GM12878 (cell line): ENCODE data around the gene FEV. TPM values are rescaled to one million over a fixed set of nuclear protein-coding genes. Genes with fewer than 3 reads are reported as not detected.

Experiments
- ATAC-seq: fragments of 200-7000 bp; cut with Tn5 transposase; 3 replicates; pipeline ENCODE4 v1.9.1; 2020; ENCODE audit warnings: mild to moderate bottlenecking, moderate library complexity
- BruUV-seq: library from RNA; stranded (reverse); fragments of 400-500 nt; replicated peaks from 2 replicates; lab custom pipeline; 2021; lab: Mats Ljungman, UMichigan
- CTCF ChIA-PET: fragments of 300-600 bp; sonication (Branson Sonifier 250); formaldehyde crosslinking; extraction: SDS; loops from one replicate; lab custom pipeline; 2021; ENCODE audit warnings: inconsistent platforms; lab: Yijun Ruan, JAX
- POLR2A ChIA-PET: fragments of 350-600 bp; formaldehyde crosslinking; extraction: SDS; loops from one replicate; lab custom pipeline; 2021; ENCODE audit warnings: inconsistent platforms; lab: Charles Lee
- RAD21 ChIA-PET: fragments of 300-600 bp; sonication (Branson Sonifier 250); formaldehyde crosslinking; loops from one replicate; lab custom pipeline; 2023; ENCODE audit warnings: antibody characterized with exemption; ENCODE audit not compliant: unreplicated experiment; lab: Charles Lee
- SMC1A ChIA-PET: fragments of 300-600 bp; sonication (Branson Sonifier 250); formaldehyde crosslinking; loops from one replicate; lab custom pipeline; 2023; ENCODE audit not compliant: unreplicated experiment, uncharacterized antibody; lab: Charles Lee
- DNase-seq: peaks from one replicate; pipeline ENCODE4 v3.0.0-alpha.2; 2011; ENCODE audit warnings: low read depth, low spot score
- FAIRE-seq: peaks from 3 replicates; lab custom pipeline; 2011; peaks lifted over from hg19 to GRCh38; lab: Jason Lieb, UNC
- H2AFZ ChIP-seq: 2 replicates; pipeline ENCODE4 v1.6.0; 2011; ENCODE audit warnings: low read depth, low read length, control low read depth; ENCODE audit not compliant: control insufficient read depth
- H3K27ac ChIP-seq: 2 replicates; pipeline ENCODE4 v1.5.1; 2011; ENCODE audit warnings: control low read depth; ENCODE audit not compliant: control insufficient read depth, insufficient read depth
- H3K27me3 ChIP-seq, 2 experiments: replicated peaks in 1 of 2; 2 replicates each; pipeline versions ENCODE4 v1.6.0 to v1.6.1; 2011; ENCODE audit warnings: low read length in 1 of 2; ENCODE audit not compliant: control insufficient read depth in 2 of 2, insufficient read depth in 2 of 2
- H3K36me3 ChIP-seq, 2 experiments: 2 replicates each; pipeline ENCODE4 v1.5.1; 2011; ENCODE audit warnings: low read length in 1 of 2; ENCODE audit not compliant: control insufficient read depth in 2 of 2, insufficient read depth in 2 of 2
- H3K4me1 ChIP-seq: 2 replicates; pipeline ENCODE4 v1.6.1; 2011; ENCODE audit warnings: mild to moderate bottlenecking, low read length, moderate library complexity, mixed read lengths; ENCODE audit not compliant: control insufficient read depth, insufficient read depth
- H3K4me2 ChIP-seq: 2 replicates; pipeline ENCODE4 v1.6.0; 2011; ENCODE audit warnings: control low read depth; ENCODE audit not compliant: control insufficient read depth, insufficient read depth
- H3K4me3 ChIP-seq: fragments of 200-600 bp; sonication (generic); 2 replicates; pipeline ENCODE4 v1.5.1; 2016
- H3K79me2 ChIP-seq: 2 replicates; pipeline ENCODE4 v1.6.0; 2011; ENCODE audit warnings: low read length; ENCODE audit not compliant: control insufficient read depth, insufficient read depth
- H3K9ac ChIP-seq: 2 replicates; pipeline ENCODE4 v1.8.0; 2011; ENCODE audit warnings: low read length, control low read depth, mixed read lengths; ENCODE audit not compliant: control insufficient read depth, insufficient read depth
- H3K9me3 ChIP-seq: replicated peaks from 3 replicates; pipeline ENCODE4 v1.5.1; 2011; ENCODE audit warnings: mild to moderate bottlenecking, low read length; ENCODE audit not compliant: control insufficient read depth, insufficient read depth
- H4K20me1 ChIP-seq: 2 replicates; pipeline ENCODE4 v1.6.0; 2011; ENCODE audit not compliant: control insufficient read depth, insufficient read depth
- EZH2 ChIP-seq: IDR thresholded peaks from 2 replicates; pipeline ENCODE4 v1.6.1; 2012; ENCODE audit warnings: low read depth, mild to moderate bottlenecking, control low read depth, inconsistent platforms, low read length, borderline replicate concordance; ENCODE audit not compliant: control insufficient read depth
- HDGF ChIP-seq: fragments of 450-650 bp; IDR thresholded peaks from 2 replicates; pipeline ENCODE4 v1.6.1; 2016; ENCODE audit warnings: antibody characterized with exemption
- KDM1A ChIP-seq: fragments of 200-600 bp; sonication (generic); IDR thresholded peaks from 2 replicates; pipeline ENCODE4 v1.6.1; 2016; ENCODE audit warnings: borderline replicate concordance
- POLR2AphosphoS5 ChIP-seq: IDR thresholded peaks from 2 replicates; pipeline ENCODE4 v1.6.1; 2011; ENCODE audit warnings: mild to moderate bottlenecking, low read length, inconsistent platforms
- SUZ12 ChIP-seq: fragments of 200-600 bp; sonication (generic); IDR thresholded peaks from one replicate; pipeline ENCODE4 v1.6.1; 2018; ENCODE audit warnings: antibody characterized with exemption, mild to moderate bottlenecking; ENCODE audit not compliant: unreplicated experiment
- WGBS: methylation state at CpG from one replicate; pipeline ENCODE4 v1.1.6; 2016; ENCODE audit warnings: low lambda C conversion rate; ENCODE audit not compliant: insufficient replicate concordance, insufficient coverage; ENCODE audit errors: missing lambda C conversion rate; 5-methylcytosine and 5-hydroxymethylcytosine counted together
- in situ Hi-C: fragments of 300-500 bp; cut with MboI; formaldehyde crosslinking; loops from 9 replicates; pipeline ENCODE4 v1.14.3; 2018; ENCODE audit warnings: mixed read lengths
- intact Hi-C: fragments of 100-400 bp; cut with micrococcal nuclease; formaldehyde crosslinking; loops from one replicate; pipeline ENCODE4 v1.14.2; 2022; ENCODE audit not compliant: unreplicated experiment
- polyA plus RNA-seq, 11 experiments: library from polyadenylated mRNA; depleted of rRNA in 4 of 11; unstranded in 6 of 11; stranded (reverse) in 5 of 11; fragments of >200 nt; fragmentation: Nextera tagmentation in 4 of 11; fragmentation: Illumina TruSeq in 1 of 11; extraction: Ambion mirVana in 4 of 11; extraction: Trizol in 1 of 11; gene quantifications; 1 replicate in 1 of 11; 2 replicates in 10 of 11; pipeline versions ENCODE4 v1.2.1 to v1.2.3, GENCODE V29; 2011 to 2016; ENCODE audit warnings: inconsistent platforms in 2 of 11, missing spikeins in 2 of 11, low read depth in 1 of 11
- total RNA-seq, 4 experiments: library from RNA; depleted of rRNA in 3 of 4; stranded (reverse); fragments of >200 nt in 3 of 4; fragmentation: Illumina TruSeq in 1 of 4; extraction: Trizol in 1 of 4; gene quantifications; 2 replicates each; pipeline versions ENCODE4 v1.2.1 to v1.2.3, GENCODE V29; 2013 to 2021

FEV gene
- total and polyA plus RNA-seq, 10 of the 15 experiments (the other 5 are each of a cell fraction or from before 2014, with no cell fraction given), result not detected

DNA sequence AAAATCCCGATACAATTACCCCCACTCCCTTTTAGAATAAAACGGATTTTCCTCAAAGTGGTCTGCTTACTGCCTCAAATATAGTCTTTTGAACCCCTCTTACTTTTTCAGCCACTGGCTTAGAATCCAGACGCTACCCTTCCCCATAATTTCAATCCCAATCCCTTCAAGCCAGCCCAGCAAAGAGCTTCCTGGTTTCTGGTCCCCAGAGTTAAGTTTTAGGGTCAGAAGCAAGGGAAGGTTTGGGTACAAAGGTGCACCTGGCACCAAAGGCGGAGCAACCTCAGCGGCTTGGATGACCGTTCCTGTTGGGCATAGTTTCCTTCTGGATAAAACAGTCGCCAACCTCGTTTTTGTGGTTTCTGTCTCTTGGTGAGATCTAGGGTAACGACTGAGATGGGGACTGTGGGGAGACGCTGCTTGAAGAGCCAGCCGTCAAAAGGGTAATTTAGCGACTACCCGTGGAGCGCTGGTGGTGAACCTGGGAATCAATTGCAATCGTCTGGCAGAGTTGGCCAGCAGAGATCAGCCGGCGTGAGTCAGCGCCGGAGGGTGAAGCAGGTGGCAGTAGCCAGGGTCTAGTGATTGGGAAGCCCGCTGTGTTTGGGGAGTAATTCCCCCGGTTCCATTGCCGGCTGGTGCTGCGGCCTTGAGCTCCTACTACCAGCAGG lies 1.6 kb downstream of the FEV start:
- no peak overlapping the region for H3K4me2 ChIP-seq
- WGBS, result 28% methylated on average over 23 of the region's 23 CpGs
- TF ChIP-seq POLR2AphosphoS5 (no peak), EZH2 (peak; percentile 59; the same call in 1 of the 2 replicates)
- H3K36me3 ChIP-seq, result no peaks in the 10 kb centered on the region
- H2AFZ ChIP-seq, result no peak overlapping the region
- H3K9ac ChIP-seq, result no peak overlapping the region
- no peaks in the 10 kb centered on the region; the same call in 1 of the 2 replicates for H4K20me1 ChIP-seq
- ChIA-PET SMC1A (no interaction called here), RAD21 (no interaction called here), CTCF (interaction anchor here (3.6 kb wide), 1 partner anchor 106 kb away, joined by 53 read pairs; no protein-coding TSS in a partner anchor), POLR2A (no interaction called here)
- no peaks in the 10 kb centered on the region; the same call in 1 of the 2 replicates for H3K4me1 ChIP-seq
- peaks cover 32 to 39% of the 10 kb centered on the region in 2 experiments for H3K27me3 ChIP-seq
- no peak overlapping the region for H3K4me3 ChIP-seq
- ATAC-seq (no peak), FAIRE-seq (no peak), DNase-seq (no peak)
- in situ Hi-C loops (no loop called here), intact Hi-C loops (loop anchor here (5.0 kb wide), 1 partner anchor 131 kb away; no protein-coding TSS in a partner anchor)
- H3K9me3 ChIP-seq, result no peaks in the 10 kb centered on the region
- no peaks in the 10 kb centered on the region for H3K79me2 ChIP-seq
- BruUV-seq, result no TSS peak
- no peak overlapping the region for H3K27ac ChIP-seq

DNA sequence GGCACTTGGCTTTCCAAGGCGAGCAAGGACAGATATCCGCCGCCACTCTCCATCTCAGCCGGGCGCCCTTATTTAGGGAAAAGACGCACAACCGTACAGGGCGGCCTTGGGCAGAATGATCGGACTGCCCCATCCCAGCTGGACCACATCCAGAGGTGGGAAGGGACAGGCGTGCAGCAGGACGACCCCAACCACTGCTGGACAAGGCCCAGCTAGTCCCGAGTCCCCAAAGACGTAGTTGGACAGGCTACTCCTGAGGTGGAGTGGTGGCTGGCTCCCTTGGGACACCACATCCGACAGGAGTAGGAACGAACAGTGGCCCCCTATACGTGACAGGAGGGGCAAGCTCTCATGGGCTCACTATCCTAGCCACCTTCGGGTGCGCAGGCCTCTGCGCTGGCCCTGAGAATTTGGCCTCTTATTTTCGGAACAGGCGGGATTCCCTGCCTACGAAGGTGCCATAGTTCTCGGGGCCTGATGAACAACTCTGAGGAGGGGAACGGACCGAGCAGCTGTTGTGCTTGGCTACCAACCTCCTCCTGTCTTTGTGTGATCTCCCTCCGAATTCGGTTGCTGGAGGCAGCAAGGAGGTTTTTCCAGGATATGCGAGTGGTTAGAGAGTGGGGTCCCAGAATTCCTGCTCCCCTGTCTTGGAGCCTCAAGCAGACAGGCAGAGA lies 2.3 kb downstream of the FEV start:
- Histone ChIP-seq H3K4me3 (no peak overlapping the region), H3K27me3 (peaks cover 32 to 39% of the 10 kb centered on the region in 2 experiments), H3K9me3 (no peaks in the 10 kb centered on the region), H3K9ac (no peak overlapping the region), H3K4me2 (no peak overlapping the region), H3K4me1 (no peaks in the 10 kb centered on the region; the same call in 1 of the 2 replicates), H3K27ac (no peak overlapping the region), H3K36me3 (no peaks in the 10 kb centered on the region), H2AFZ (no peak overlapping the region), H3K79me2 (no peaks in the 10 kb centered on the region), H4K20me1 (no peaks in the 10 kb centered on the region; the same call in 1 of the 2 replicates)
- no peak for TF ChIP-seq HDGF
- no peak for TF ChIP-seq KDM1A
- peak; percentile 37 for TF ChIP-seq SUZ12
- WGBS, result 20% methylated on average over 26 of the region's 28 CpGs
- in situ Hi-C loops (no loop called here), intact Hi-C loops (loop anchor here (5.0 kb wide), 1 partner anchor 130 kb away; no protein-coding TSS in a partner anchor)
- ChIA-PET RAD21 (no interaction called here), CTCF (interaction anchor here (3.6 kb wide), 1 partner anchor 106 kb away, joined by 53 read pairs; no protein-coding TSS in a partner anchor), POLR2A (no interaction called here), SMC1A (interaction anchor here (0.9 kb wide), 1 partner anchor 130 kb away, joined by 4 read pairs; no protein-coding TSS in a partner anchor)
- no peak for FAIRE-seq
- no peak for DNase-seq
- BruUV-seq, result no TSS peak
- ATAC-seq, result no peak
